ENCODE results near the gene EPAS1.

GRCh38 chr2:46264447-46264846, 32.8 kb upstream of the EPAS1 start:
- TF ChIP-seq CTCF (conservative IDR thresholded peaks at IDR 0.05) (no peak), ZFX (IDR thresholded peaks at IDR 0.05) (no peak)
